IMR-90 (cell line): ENCODE measurements around the gene EPB41L3.

ENCODE experiments used
- CEBPB ChIP-seq: IDR thresholded peaks from 2 replicates; pipeline ENCODE4 v1.6.1; 2012; ENCODE audit warnings: low read depth, low read length, improper control_type of control experiment
- CTCF ChIP-seq: conservative IDR thresholded peaks from 2 replicates; pipeline ENCODE4 v1.5.1; 2012; ENCODE audit warnings: mild to moderate bottlenecking, low read depth, low read length, improper control_type of control experiment
- POLR2A ChIP-seq: IDR thresholded peaks from 2 replicates; pipeline ENCODE4 v1.6.1; 2012; ENCODE audit warnings: mild to moderate bottlenecking, low read depth, low read length
- RFX5 ChIP-seq: IDR thresholded peaks from 2 replicates; pipeline ENCODE4 v1.8.0; 2012; ENCODE audit warnings: low read depth, mild to moderate bottlenecking, low read length, moderate library complexity

GRCh38 chr18:5397102-5397501, 146.7 kb downstream of the EPB41L3 start:
- TF ChIP-seq CTCF (no peak), POLR2A (no peak), RFX5 (no peak), CEBPB (no peak)
